Measurements from ENCODE around the gene SLX1B.
"Not testable (repeated sequence)": the region's sequence is repeated elsewhere in the genome, so short reads cannot be mapped to it uniquely, and the experiment has no call there.

The SLX1B gene

GRCh38 chr16:29454269-29454668 lies at the start of gene SLX1B, which contains the start of gene BOLA2:
TSS of gene SLX1B (plus strand) at chr16:29454533.
TSS of gene BOLA2 (minus strand) at chr16:29454351. CDS start at chr16:29454253, 98 bp downstream.
- not testable (repeated sequence) for DNase-seq

- DNase-seq, result not testable (repeated sequence)
Measured at GRCh38 chr16:29405249-29405648, 49.1 kb upstream of the SLX1B start.

GRCh38 chr16:29423587-29423986 lies 30.7 kb upstream of the SLX1B start:
- DNase-seq, result not testable (repeated sequence)

- not testable (repeated sequence) for DNase-seq
Measured at GRCh38 chr16:29425390-29425789, 28.9 kb upstream of the SLX1B start.

GRCh38 chr16:29453754-29454153 lies 579 bp upstream of the SLX1B start:
- not testable (repeated sequence) for DNase-seq

- DNase-seq, result not testable (repeated sequence)
Measured at GRCh38 chr16:29454828-29455227, 495 bp downstream of the SLX1B start.

- DNase-seq, result not testable (repeated sequence)
Measured at GRCh38 chr16:29457660-29458059, 3.3 kb downstream of the SLX1B start.

GRCh38 chr16:29459706-29460646 lies 5.6 kb downstream of the SLX1B start, which contains the start of gene SULT1A4:
TSS of gene SULT1A4 (plus strand) at chr16:29459913. CDS start at chr16:29461386, 1,473 bp downstream.
- DNase-seq, result not testable (repeated sequence)

- DNase-seq, result not testable (repeated sequence)
Measured at GRCh38 chr16:29460647-29461030, 6.3 kb downstream of the SLX1B start.

GRCh38 chr16:29465985-29466824 lies 11.9 kb downstream of the SLX1B start:
- not testable (repeated sequence) for DNase-seq

GRCh38 chr16:29466904-29467303 lies 12.6 kb downstream of the SLX1B start:
- not testable (repeated sequence) for DNase-seq

GRCh38 chr16:29467654-29468366 lies 13.5 kb downstream of the SLX1B start:
- DNase-seq, result not testable (repeated sequence)

- peak; percentile 39 to 74 for DNase-seq
Measured at GRCh38 chr16:29469660-29470059, 15.3 kb downstream of the SLX1B start.

GRCh38 chr16:29472065-29472464 lies 17.7 kb downstream of the SLX1B start:
- not testable (repeated sequence) for DNase-seq

- DNase-seq, result not testable (repeated sequence)
Measured at GRCh38 chr16:29482276-29482675, 27.9 kb downstream of the SLX1B start.

- not testable (repeated sequence) for DNase-seq
Measured at GRCh38 chr16:29506308-29506707, 52.0 kb downstream of the SLX1B start, which contains the start of gene NPIPB12. TSS of gene NPIPB12 (minus strand) at chr16:29506408.

Data from CD4-positive, alpha-beta T cell treated with Interleukin-4 for 1 hour (primary cell).